MM.1S (cell line): Measurements from ENCODE around the gene SLC22A14.

ENCODE experiments used
- CTCF ChIP-seq: fragments of 300-600 bp; sonication (generic); IDR thresholded peaks from 2 replicates; pipeline ENCODE4 v1.5.1; 2016; ENCODE audit warnings: antibody characterized with exemption, low read length, mixed read lengths
- EZH2 ChIP-seq: fragments of 300-600 bp; sonication (generic); optimal IDR thresholded peaks from 2 replicates; pipeline ENCODE3; 2017; ENCODE audit warnings: low read depth, mild to moderate bottlenecking, antibody characterized with exemption, low read length, mixed read lengths

- TF ChIP-seq CTCF (no peak), EZH2 (no peak)
Observed at GRCh38 chr3:38331257-38332022, 49.3 kb downstream of the SLC22A14 start.
